HG03097 (cell line): ENCODE data around the gene UBXN11.

ENCODE experiments used
- ATAC-seq: cut with Tn5 transposase; IDR thresholded peaks from one replicate; pipeline ENCODE4 v1.9.1; 2021; ENCODE audit not compliant: unreplicated experiment, low FRiP score

The UBXN11 gene

GRCh38 chr1:26276432-26276838 is 30.0 kb downstream of the UBXN11 start:
- no peak for ATAC-seq

GRCh38 chr1:26275580-26276431 is 30.6 kb downstream of the UBXN11 start:
- no peak for ATAC-seq

- no peak for ATAC-seq
Observed at GRCh38 chr1:26274801-26275425, 31.5 kb downstream of the UBXN11 start.

GRCh38 chr1:26269198-26269550 is 37.3 kb downstream of the UBXN11 start:
- no peak for ATAC-seq

GRCh38 chr1:26268290-26269197 is 37.9 kb downstream of the UBXN11 start:
- no peak for ATAC-seq

DNA sequence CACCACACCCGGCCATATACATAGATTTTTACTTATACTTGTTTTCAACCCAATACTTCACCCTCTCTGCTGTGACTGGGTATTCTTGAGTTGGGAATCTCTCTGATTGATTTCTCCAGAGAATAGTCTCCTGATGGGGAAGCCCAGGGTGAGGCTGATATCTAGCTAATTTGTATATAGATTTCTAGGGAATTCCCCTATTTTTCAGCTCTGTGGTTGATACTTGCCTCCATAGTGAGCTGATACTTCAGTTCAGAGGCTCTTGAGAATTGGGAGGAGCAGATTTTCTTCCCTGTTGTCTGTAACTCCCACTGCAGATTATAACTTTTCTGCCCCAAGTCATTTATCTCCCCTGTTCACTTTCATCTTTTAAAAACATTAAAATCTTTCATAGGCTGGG is 41.0 kb downstream of the UBXN11 start:
- no peak for ATAC-seq

- no peak for ATAC-seq
Observed at GRCh38 chr1:26263212-26263611, 43.2 kb downstream of the UBXN11 start.

DNA sequence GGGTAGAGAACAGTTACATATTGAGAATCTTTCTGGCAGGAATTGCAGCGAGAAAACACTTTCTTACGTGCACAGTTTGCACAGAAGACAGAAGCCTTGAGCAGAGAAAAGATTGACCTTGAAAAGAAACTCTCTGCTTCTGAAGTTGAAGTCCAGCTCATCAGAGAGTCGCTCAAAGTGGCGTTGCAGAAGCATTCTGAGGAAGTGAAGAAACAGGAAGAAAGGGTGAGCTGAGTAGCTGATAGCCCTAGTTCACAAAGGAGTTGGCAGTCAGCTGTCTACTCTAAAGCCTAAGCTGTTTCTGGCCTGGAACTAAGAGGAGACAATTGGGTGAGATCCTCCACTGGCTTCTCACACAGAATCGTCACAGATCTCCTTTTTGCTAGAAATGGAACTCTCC is 46.9 kb downstream of the UBXN11 start:
- no peak for ATAC-seq

- ATAC-seq: no peak
Observed at GRCh38 chr1:26259005-26259404, 47.4 kb downstream of the UBXN11 start.

DNA sequence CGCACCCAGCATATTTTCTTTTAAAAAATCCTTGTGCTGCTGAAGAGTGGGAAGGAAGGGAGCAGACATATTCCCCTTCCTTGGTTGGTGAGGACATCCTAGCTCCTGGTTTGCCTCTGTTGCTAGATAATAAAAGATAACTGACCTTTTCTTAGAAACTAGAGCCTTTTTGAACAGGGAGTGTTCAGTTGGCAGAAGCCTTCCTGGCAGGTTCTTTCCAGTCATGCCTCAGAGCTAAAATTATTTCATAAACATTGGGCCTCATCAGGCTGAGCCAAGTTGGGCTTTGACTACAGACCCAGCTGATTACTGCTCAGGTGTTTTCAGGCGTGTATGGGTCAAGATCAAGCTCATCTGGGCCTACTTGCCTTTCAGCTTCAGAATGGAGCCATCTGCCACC is 49.2 kb downstream of the UBXN11 start:
- no peak for ATAC-seq

DNA sequence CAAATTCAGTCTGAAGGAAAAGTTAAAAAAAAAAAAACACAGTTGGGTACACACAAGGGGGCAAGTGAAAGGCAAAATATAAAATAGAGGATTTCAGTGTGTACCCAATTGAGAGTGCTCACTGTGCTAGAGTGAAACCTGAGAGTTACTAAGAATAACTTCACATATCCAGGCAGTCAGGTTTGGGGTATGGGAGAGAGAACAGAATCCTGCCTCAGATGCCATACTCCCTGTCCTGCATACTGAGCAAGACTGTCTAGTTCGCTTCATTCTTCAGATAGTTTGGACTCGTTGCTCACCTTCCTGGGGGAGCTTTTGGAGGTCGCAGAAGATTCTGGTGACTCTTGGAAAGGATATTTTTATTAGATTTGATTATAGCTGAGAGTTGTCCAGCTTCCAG is 52.0 kb downstream of the UBXN11 start:
- no peak for ATAC-seq

DNA sequence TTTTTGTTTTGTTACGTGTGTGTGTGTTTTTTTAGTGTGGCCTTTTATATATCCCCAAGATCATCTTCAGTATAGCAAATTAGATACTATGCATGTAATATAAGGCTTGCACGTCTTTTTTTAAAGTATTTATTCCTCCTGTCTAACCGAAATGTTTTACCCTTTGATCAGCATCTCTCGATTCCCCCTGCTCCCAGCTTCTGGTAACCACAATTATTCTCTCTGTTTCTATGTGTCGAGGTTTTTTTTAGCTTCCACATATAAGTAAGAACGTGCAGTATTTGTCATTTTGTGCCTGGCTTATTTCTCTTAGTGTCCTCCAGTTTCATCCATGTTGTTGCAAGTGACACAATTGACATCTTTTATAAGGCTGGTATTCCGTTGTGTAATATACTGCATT is 53.7 kb downstream of the UBXN11 start:
- no peak for ATAC-seq

- no peak for ATAC-seq
Observed at GRCh38 chr1:26239936-26240335, 66.5 kb downstream of the UBXN11 start.

DNA sequence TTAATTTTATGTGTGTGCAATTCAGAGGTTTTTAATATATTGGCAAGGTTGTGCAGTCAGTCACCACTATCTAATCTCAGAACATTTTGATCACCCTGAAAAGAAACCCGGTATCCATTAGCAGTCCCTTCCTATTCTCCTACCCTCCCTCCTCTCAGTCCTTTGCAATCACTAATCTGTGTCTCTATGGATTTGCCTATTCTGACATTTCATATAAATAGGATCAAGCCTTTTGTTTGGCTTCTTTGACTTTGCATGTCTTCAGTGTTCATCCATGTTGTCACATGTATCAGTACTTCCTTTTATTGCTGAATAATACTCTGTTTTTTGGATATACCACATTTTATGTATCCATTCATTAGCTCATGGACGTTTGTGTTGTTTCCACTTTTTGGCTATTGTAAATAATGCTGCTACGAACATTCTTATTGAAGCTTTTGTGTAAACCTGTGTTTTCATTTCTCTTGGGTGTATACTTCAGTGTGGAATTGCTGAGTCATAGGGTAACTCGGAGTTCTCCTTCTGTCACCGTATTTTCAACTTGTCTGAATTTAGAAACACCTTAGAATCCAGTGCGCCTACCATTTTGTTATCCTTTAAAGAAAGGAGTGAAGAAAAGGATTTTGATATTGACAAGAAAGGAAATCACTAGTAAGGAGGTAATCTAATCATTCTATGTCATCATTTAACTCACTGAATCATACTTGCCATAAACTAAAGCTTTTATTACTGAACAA is 69.0 kb downstream of the UBXN11 start:
- no peak for ATAC-seq

DNA sequence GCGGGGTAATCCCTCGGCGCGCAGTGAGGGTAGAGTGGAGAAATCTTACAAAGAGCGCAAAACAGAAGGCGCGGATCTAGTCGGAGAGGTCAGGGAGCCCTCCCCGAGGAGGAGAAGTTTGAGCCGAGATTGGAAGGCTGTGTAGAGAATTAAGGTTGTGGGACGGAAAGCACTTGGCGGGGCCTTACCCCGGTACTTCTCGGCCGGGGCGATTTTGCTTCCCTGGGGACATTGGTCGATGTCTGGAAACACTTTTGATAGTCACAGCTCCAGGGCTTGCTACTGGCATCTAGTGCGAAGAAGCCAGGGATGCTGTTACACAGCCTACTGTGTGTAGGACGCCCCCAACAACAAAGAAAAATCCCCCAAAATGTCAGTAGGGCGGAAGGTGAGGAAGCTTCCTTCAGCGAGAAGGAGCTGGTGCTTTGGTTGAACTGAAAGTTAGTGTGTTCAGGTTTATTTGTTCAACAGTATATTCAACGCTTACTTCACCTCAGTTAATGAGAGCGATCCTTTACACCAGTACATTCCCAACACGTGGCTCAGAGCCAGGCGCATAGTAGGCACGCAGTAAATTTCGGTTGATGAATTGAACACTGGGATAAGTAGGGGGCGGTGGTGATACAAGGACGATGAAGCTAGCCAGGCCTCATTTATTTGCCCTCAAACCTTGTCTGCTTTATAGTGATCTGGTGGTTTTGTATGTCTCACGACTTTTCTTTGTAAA is 71.6 kb downstream of the UBXN11 start:
- ATAC-seq: peak; percentile 2

DNA sequence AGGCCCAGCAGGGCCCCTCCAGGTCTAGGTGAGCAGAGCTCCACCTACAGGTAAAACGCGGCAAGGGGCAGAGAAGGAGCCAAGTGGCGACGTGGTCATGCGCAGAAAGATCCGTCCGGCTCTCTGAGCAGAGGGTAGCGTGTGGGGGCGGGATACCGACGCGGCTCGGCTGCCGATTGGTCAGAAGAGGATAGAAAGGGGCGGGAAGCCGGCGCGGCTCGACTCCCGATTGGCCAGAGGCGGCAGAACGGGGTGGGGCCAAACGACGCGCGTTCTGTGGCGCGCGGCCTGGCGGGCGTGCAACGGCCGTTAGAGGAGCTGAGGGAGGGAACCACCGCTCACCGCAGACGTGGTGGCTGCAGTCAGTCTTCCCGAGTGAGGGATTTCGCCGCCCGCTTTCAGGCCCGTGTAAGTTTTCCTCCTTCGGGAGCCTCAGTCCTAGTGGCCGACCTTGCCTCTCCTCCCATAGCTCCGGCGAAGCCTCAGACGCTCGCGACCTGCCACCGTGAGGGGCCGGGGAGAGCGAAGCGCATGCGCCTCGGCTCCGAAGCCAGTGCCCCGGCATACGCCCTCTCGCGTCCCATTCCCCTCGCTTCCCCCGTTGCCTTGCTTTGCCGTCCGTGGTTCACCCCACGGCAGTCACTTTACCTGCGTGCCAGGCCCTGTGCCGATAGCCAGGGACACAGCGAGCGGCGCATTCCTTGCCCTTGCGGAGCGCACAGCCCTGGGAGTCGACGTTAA is 72.4 kb downstream of the UBXN11 start, which contains the start of gene CEP85:
TSS of gene CEP85 (plus strand) at position 298 of the 741 bp plus-strand sequence. CDS start 5,584 bp downstream, outside the sequence.
- ATAC-seq: peak; percentile 94
